ENCODE results near the gene STYK1.

Gene STYK1

GRCh38 chr12:10632226-10632625, 41.6 kb downstream of the STYK1 start:
- H3F3A ChIP-seq (ENCODE audit: low read depth), result no peaks in the 10 kb centered on the region
- no peaks in the 10 kb centered on the region for H3K27me3 ChIP-seq (ENCODE audit: insufficient read depth, low read length, poor library complexity, severe bottlenecking)
- H3K36me3 ChIP-seq (ENCODE audit: insufficient read depth, low read length), result peaks cover 11% of the 10 kb centered on the region; the same call in 1 of the 2 replicates
- no peaks in the 10 kb centered on the region for H3K4me1 ChIP-seq (ENCODE audit: insufficient read depth, low read length, poor library complexity, severe bottlenecking)
- H3K9me2 ChIP-seq (replicated peaks; ENCODE audit: low read depth, low read length), result no peaks in the 10 kb centered on the region
- no peak overlapping the region for H3K4me2 ChIP-seq (ENCODE audit: low read depth, low read length, poor library complexity, severe bottlenecking)
- H4K20me1 ChIP-seq (ENCODE audit: insufficient read depth, low read length, poor library complexity, severe bottlenecking), result no peaks in the 10 kb centered on the region
- no peak overlapping the region for H2AFZ ChIP-seq (ENCODE audit: low read length)
- TF ChIP-seq CTCF (conservative IDR thresholded peaks at IDR 0.05; ENCODE audit: low read length), result no peak
- TF ChIP-seq EZH2phosphoT487 (IDR thresholded peaks at IDR 0.05; ENCODE audit: borderline replicate concordance), result no peak
- H3K9me3 ChIP-seq (ENCODE audit: insufficient read depth, low read depth, low read length), result no peaks in the 10 kb centered on the region
- no peaks in the 10 kb centered on the region for H3K79me2 ChIP-seq (ENCODE audit: insufficient read depth, low read length)
- H3K9ac ChIP-seq (ENCODE audit: low read depth, low read length, poor library complexity, severe bottlenecking), result no peak overlapping the region
- H3K4me3 ChIP-seq (ENCODE audit: low read length, poor library complexity, severe bottlenecking), result no peak overlapping the region

- H3K9ac ChIP-seq (ENCODE audit: low read depth, low read length, poor library complexity, severe bottlenecking), result no peak overlapping the region
- H3K4me1 ChIP-seq (ENCODE audit: insufficient read depth, low read length, poor library complexity, severe bottlenecking), result no peaks in the 10 kb centered on the region
- no peak overlapping the region for H2AFZ ChIP-seq (ENCODE audit: low read length)
- no peaks in the 10 kb centered on the region for H3F3A ChIP-seq (ENCODE audit: low read depth)
- H4K20me1 ChIP-seq (ENCODE audit: insufficient read depth, low read length, poor library complexity, severe bottlenecking), result no peaks in the 10 kb centered on the region
- no peaks in the 10 kb centered on the region for H3K27me3 ChIP-seq (ENCODE audit: insufficient read depth, low read length, poor library complexity, severe bottlenecking)
- no peak for TF ChIP-seq EZH2phosphoT487 (IDR thresholded peaks at IDR 0.05; ENCODE audit: borderline replicate concordance)
- no peak overlapping the region for H3K4me2 ChIP-seq (ENCODE audit: low read depth, low read length, poor library complexity, severe bottlenecking)
- no peaks in the 10 kb centered on the region for H3K9me3 ChIP-seq (ENCODE audit: insufficient read depth, low read depth, low read length)
- no peaks in the 10 kb centered on the region for H3K9me2 ChIP-seq (replicated peaks; ENCODE audit: low read depth, low read length)
- peaks cover 29% of the 10 kb centered on the region; the same call in 1 of the 2 replicates for H3K36me3 ChIP-seq (ENCODE audit: insufficient read depth, low read length)
- H3K79me2 ChIP-seq (ENCODE audit: insufficient read depth, low read length), result no peaks in the 10 kb centered on the region
- H3K4me3 ChIP-seq (ENCODE audit: low read length, poor library complexity, severe bottlenecking), result no peak overlapping the region
These were observed 49.2 kb downstream of the STYK1 start for GRCh38 chr12:10624605-10625004.

GRCh38 chr12:10623131-10623530, 50.7 kb downstream of the STYK1 start:
- Histone ChIP-seq H3K4me2 (ENCODE audit: low read depth, low read length, poor library complexity, severe bottlenecking) (no peak overlapping the region), H3K9ac (ENCODE audit: low read depth, low read length, poor library complexity, severe bottlenecking) (no peak overlapping the region)

More at GRCh38 chr12:10623131-10623530, 50.7 kb downstream of the STYK1 start:
- H3K79me2 ChIP-seq (ENCODE audit: insufficient read depth, low read length), result no peaks in the 10 kb centered on the region
- H3K36me3 ChIP-seq (ENCODE audit: insufficient read depth, low read length), result peaks cover 24% of the 10 kb centered on the region; the same call in 1 of the 2 replicates
- H3K9me2 ChIP-seq (replicated peaks; ENCODE audit: low read depth, low read length), result no peaks in the 10 kb centered on the region
- no peaks in the 10 kb centered on the region for H3F3A ChIP-seq (ENCODE audit: low read depth)
- no peaks in the 10 kb centered on the region for H3K4me1 ChIP-seq (ENCODE audit: insufficient read depth, low read length, poor library complexity, severe bottlenecking)
- no peaks in the 10 kb centered on the region for H3K27me3 ChIP-seq (ENCODE audit: insufficient read depth, low read length, poor library complexity, severe bottlenecking)
- TF ChIP-seq EZH2phosphoT487 (IDR thresholded peaks at IDR 0.05; ENCODE audit: borderline replicate concordance) (no peak), CTCF (conservative IDR thresholded peaks at IDR 0.05; ENCODE audit: low read length) (no peak)
- no peak overlapping the region for H2AFZ ChIP-seq (ENCODE audit: low read length)
- no peaks in the 10 kb centered on the region for H4K20me1 ChIP-seq (ENCODE audit: insufficient read depth, low read length, poor library complexity, severe bottlenecking)
- no peak overlapping the region for H3K4me3 ChIP-seq (ENCODE audit: low read length, poor library complexity, severe bottlenecking)
- no peaks in the 10 kb centered on the region for H3K9me3 ChIP-seq (ENCODE audit: insufficient read depth, low read depth, low read length)

All from Loucy (cell line).